HepG2 (cell line): ENCODE data around the gene SLC9A1. TPM values are rescaled to one million over a fixed set of nuclear protein-coding genes. Genes with fewer than 3 reads are reported as not detected.

Experiments
- ATAC-seq: fragments of 200-7000 bp; cut with Tn5 transposase; 3 replicates; pipeline ENCODE4 v1.9.1; 2020; ENCODE audit warnings: mild to moderate bottlenecking, moderate library complexity
- BruUV-seq: library from RNA; stranded (reverse); fragments of 400-500 nt; replicated peaks from 2 replicates; lab custom pipeline; 2021; lab: Mats Ljungman, UMichigan
- CTCF ChIA-PET: fragments of 300-600 bp; formaldehyde crosslinking; extraction: SDS; loops from one replicate; lab custom pipeline; 2021; ENCODE audit warnings: low total read pairs, inconsistent platforms, low intra/inter-chr PET ratio; lab: Yijun Ruan, JAX
- POLR2A ChIA-PET: fragments of 350-600 bp; sonication (Branson Sonifier 250); formaldehyde crosslinking; loops from one replicate; lab custom pipeline; 2020; ENCODE audit warnings: antibody characterized with exemption, inconsistent platforms; lab: Yijun Ruan, JAX
- DNase-seq: peaks from one replicate; pipeline ENCODE4 v3.0.0-alpha.2; 2015; ENCODE audit warnings: low spot score
- FAIRE-seq: peaks from 3 replicates; lab custom pipeline; 2011; peaks lifted over from hg19 to GRCh38; lab: Jason Lieb, UNC
- H2AFZ ChIP-seq: one replicate; pipeline ENCODE4 v1.6.1; 2011; ENCODE audit warnings: low read length, inconsistent platforms
- H3K27ac ChIP-seq: fragments of 300-600 bp; 3 replicates; pipeline ENCODE4 v1.8.0; 2011; ENCODE audit warnings: mixed run types, mild to moderate bottlenecking, mixed read lengths, low read length, inconsistent platforms; ENCODE audit not compliant: insufficient read depth; ENCODE audit errors: extremely low read length
- H3K27me3 ChIP-seq, 2 experiments: fragments of 200-600 bp in 1 of 2; 2 replicates in 1 of 2; 3 replicates in 1 of 2; pipeline versions ENCODE4 v1.6.0 to v1.8.0; 2011; ENCODE audit warnings: low read length in 2 of 2, mild to moderate bottlenecking in 2 of 2, moderate library complexity in 2 of 2, inconsistent platforms in 1 of 2; ENCODE audit not compliant: insufficient read depth in 2 of 2, control insufficient read depth in 1 of 2
- H3K36me3 ChIP-seq, 2 experiments: fragments of 200-600 bp in 1 of 2; replicated peaks in 1 of 2; 2 replicates in 1 of 2; 3 replicates in 1 of 2; pipeline versions ENCODE4 v1.5.1 to v1.8.0; 2011; ENCODE audit warnings: low read length in 2 of 2, inconsistent platforms in 1 of 2; ENCODE audit not compliant: insufficient read depth in 2 of 2, control insufficient read depth in 1 of 2
- H3K4me1 ChIP-seq: 2 replicates; pipeline ENCODE4 v1.5.1; 2012; ENCODE audit warnings: low read length, inconsistent platforms; ENCODE audit not compliant: insufficient read depth
- H3K4me2 ChIP-seq: 2 replicates; pipeline ENCODE4 v1.6.0; 2011; ENCODE audit warnings: low read depth, low read length, inconsistent platforms
- H3K4me3 ChIP-seq, 3 experiments: fragments of 200-600 bp in 1 of 3; sonication (generic), shearing (Covaris generic) in 1 of 3; replicated peaks in 1 of 3; 2 replicates each; pipeline ENCODE4 v1.5.1; 2011 to 2016; ENCODE audit warnings: low read length in 3 of 3, inconsistent platforms in 2 of 3, low read depth in 2 of 3, mild to moderate bottlenecking in 2 of 3, control low read depth in 1 of 3, mixed read lengths in 1 of 3; ENCODE audit not compliant: insufficient read depth in 1 of 3
- H3K79me2 ChIP-seq: one replicate; pipeline ENCODE4 v1.6.1; 2011; ENCODE audit warnings: low read length, inconsistent platforms; ENCODE audit not compliant: insufficient read depth
- H3K9ac ChIP-seq: 2 replicates; pipeline ENCODE4 v1.6.0; 2011; ENCODE audit warnings: mild to moderate bottlenecking, low read depth, low read length, inconsistent platforms; ENCODE audit not compliant: insufficient read depth
- H3K9me3 ChIP-seq: 2 replicates; pipeline ENCODE4 v1.5.1; 2012; ENCODE audit warnings: mild to moderate bottlenecking, low read length
- H4K20me1 ChIP-seq: 2 replicates; pipeline ENCODE4 v1.6.0; 2011; ENCODE audit warnings: inconsistent platforms, mild to moderate bottlenecking, low read length, moderate library complexity; ENCODE audit not compliant: insufficient read depth
- ARNTL ChIP-seq: sonication (generic); formaldehyde crosslinking; IDR thresholded peaks from 2 replicates; pipeline ENCODE4 v1.4.0; 2020; ENCODE audit warnings: mild to moderate bottlenecking, missing genetic modification reagents
- BORCS8-MEF2B ChIP-seq: sonication (generic); formaldehyde crosslinking; IDR thresholded peaks from 2 replicates; pipeline ENCODE4 v1.8.0; 2022; ENCODE audit warnings: mild to moderate bottlenecking, missing genetic modification reagents
- HNRNPL ChIP-seq: fragments of 200-400 bp; formaldehyde crosslinking; IDR thresholded peaks from 2 replicates; pipeline ENCODE4 v1.6.1; 2017; ENCODE audit warnings: mild to moderate bottlenecking, low read depth, low read length
- MTA1 ChIP-seq: sonication (generic); formaldehyde crosslinking; IDR thresholded peaks from 2 replicates; pipeline ENCODE4 v1.4.0; 2020; ENCODE audit warnings: missing genetic modification reagents, mild to moderate bottlenecking, borderline replicate concordance
- PHB2 ChIP-seq: fragments of 450-650 bp; IDR thresholded peaks from 2 replicates; pipeline ENCODE4 v1.6.1; 2018; ENCODE audit not compliant: partially characterized antibody
- ZMYM3 ChIP-seq: sonication (generic); formaldehyde crosslinking; IDR thresholded peaks from 2 replicates; pipeline ENCODE4 v1.5.1; 2020; ENCODE audit warnings: mild to moderate bottlenecking, missing genetic modification reagents
- ZNF605 ChIP-seq: sonication (generic); formaldehyde crosslinking; IDR thresholded peaks from 2 replicates; pipeline ENCODE4 v1.8.0; 2022; ENCODE audit warnings: mild to moderate bottlenecking, missing genetic modification reagents
- ZNF672 ChIP-seq: sonication (generic); formaldehyde crosslinking; IDR thresholded peaks from 2 replicates; pipeline ENCODE4 v1.8.1; 2022; ENCODE audit warnings: missing genetic modification reagents
- WGBS: methylation state at CpG from one replicate; pipeline ENCODE4 v1.1.6; 2017; ENCODE audit warnings: low lambda C conversion rate; 5-methylcytosine and 5-hydroxymethylcytosine counted together
- in situ Hi-C: cut with HindIII; loops from 2 replicates; pipeline ENCODE4 v1.10.0; 2017; ENCODE audit warnings: low pct_unique_long_range_greater_than_20kb; ENCODE audit not compliant: extremely low pct_ligation_motif_present
- intact Hi-C: fragments of 100-400 bp; cut with micrococcal nuclease; formaldehyde crosslinking; loops from one replicate; pipeline ENCODE4 v1.10.0; 2022; ENCODE audit not compliant: unreplicated experiment
- polyA plus RNA-seq, 8 experiments: library from polyadenylated mRNA; depleted of rRNA in 3 of 8; stranded (reverse) in 7 of 8; unstranded in 1 of 8; fragments of >200 nt; fragmentation: Illumina TruSeq in 4 of 8; extraction: Trizol in 4 of 8; gene quantifications; 2 replicates each; pipeline versions ENCODE4 v1.2.1 to v1.2.3, GENCODE V29; 2011 to 2016; ENCODE audit warnings: low read depth in 4 of 8, missing spikeins in 1 of 8, mixed read lengths in 1 of 8; ENCODE audit not compliant: insufficient read depth in 1 of 8
- total RNA-seq, 5 experiments: library from RNA; depleted of rRNA; stranded (reverse); fragments of >200 nt; fragmentation: Illumina TruSeq; extraction: Trizol; gene quantifications; 2 replicates each; pipeline ENCODE4 v1.2.3, GENCODE V29; 2016; ENCODE audit warnings: low read depth in 1 of 5
- TF ChIP-seq, protein P1 (sequence below): sonication (generic); formaldehyde crosslinking; IDR thresholded peaks from 2 replicates; pipeline ENCODE4 v1.5.0; 2020; ENCODE audit warnings: missing genetic modification reagents
- TF ChIP-seq, protein P2 (sequence below): sonication (generic); formaldehyde crosslinking; IDR thresholded peaks from 2 replicates; pipeline ENCODE4 v1.5.0; 2020; ENCODE audit warnings: mild to moderate bottlenecking, missing genetic modification reagents, borderline replicate concordance
- TF ChIP-seq, protein P3 (sequence below): sonication (generic); formaldehyde crosslinking; IDR thresholded peaks from 2 replicates; pipeline ENCODE4 v1.5.0; 2020; ENCODE audit warnings: mild to moderate bottlenecking, missing genetic modification reagents, moderate library complexity
- TF ChIP-seq, protein P4 (sequence below): IDR thresholded peaks from 2 replicates; pipeline ENCODE4 v1.6.1; 2016; ENCODE audit warnings: low read depth, borderline replicate concordance
- TF ChIP-seq, protein P5 (sequence below): sonication (generic); formaldehyde crosslinking; IDR thresholded peaks from 2 replicates; pipeline ENCODE4 v1.4.0; 2020; ENCODE audit warnings: missing genetic modification reagents, borderline replicate concordance

SLC9A1 gene
- total and polyA plus RNA-seq, 2 of the 13 experiments (the other 11 are each of a cell fraction or from before 2014, with no cell fraction given) = 1.4 to 2.9 TPM

DNA sequence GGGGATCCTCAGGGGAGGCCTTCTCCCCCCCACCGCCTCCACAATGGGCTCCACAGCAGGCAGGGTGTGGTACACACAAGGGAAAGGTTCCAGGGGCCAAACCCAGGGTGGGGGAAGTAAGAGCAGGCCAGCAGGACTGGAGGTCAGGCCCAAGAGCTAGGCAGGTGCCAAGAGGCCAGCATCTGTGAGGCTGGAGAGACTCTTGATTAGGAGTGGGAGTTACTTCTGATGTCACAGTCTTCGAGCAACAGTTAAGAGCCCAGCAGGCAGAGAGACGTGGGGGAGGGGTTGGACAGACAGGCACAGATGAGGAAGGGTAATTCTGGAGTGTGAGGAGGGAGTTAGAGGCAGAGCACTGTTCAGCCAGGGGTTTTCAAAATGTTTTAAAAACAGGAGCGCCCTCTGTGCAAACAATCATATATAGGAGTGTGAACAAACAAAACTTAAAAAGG is 55.8 kb downstream of the SLC9A1 start:
- ATAC-seq (peak; percentile 34), DNase-seq (peak; percentile 9), FAIRE-seq (no peak)
- peak overlapping the region; percentile 64 for H3K4me2 ChIP-seq
- no peaks in the 10 kb centered on the region for H3K36me3 ChIP-seq
- peaks cover 0 to 11% of the 10 kb centered on the region in 2 experiments; a peak in 2 of 5 replicates for H3K27me3 ChIP-seq
- intact Hi-C loops (loop anchor here (10.0 kb wide), 1 partner anchor 134 kb away; the partner anchor contains the start of gene KDF1), in situ Hi-C loops (loop anchor here (5.0 kb wide), 2 partner anchors 52 to 132 kb away; no protein-coding TSS in a partner anchor)
- H3K9me3 ChIP-seq = no peaks in the 10 kb centered on the region
- no peak overlapping the region for H3K27ac ChIP-seq
- BruUV-seq = no TSS peak
- H2AFZ ChIP-seq = no peak overlapping the region
- POLR2A ChIA-PET = interaction anchor here (1.1 to 1.6 kb wide), 5 partner anchors 37 to 56 kb away, joined by 3 to 5 read pairs (median 4); partner anchors contain the start of gene SLC9A1
- CTCF ChIA-PET = interaction anchor here (1.5 kb wide), 1 partner anchor 55 kb away, joined by 4 read pairs; no protein-coding TSS in a partner anchor
- H3K9ac ChIP-seq = peak overlapping the region; percentile 5; the same call in 1 of the 2 replicates
- no peaks in the 10 kb centered on the region for H4K20me1 ChIP-seq
- H3K79me2 ChIP-seq = no peaks in the 10 kb centered on the region
- peak overlapping the region; percentile 13 to 43 (median 16); a peak in 3 of 6 replicates for H3K4me3 ChIP-seq
- peaks cover 29% of the 10 kb centered on the region for H3K4me1 ChIP-seq
- 0% methylated on average over 4 of the region's 4 CpGs for WGBS
- 0 out of 2 replicates have a peak, but pooled peaks have one; percentile 35 for TF ChIP-seq MTA1 (CRISPR knock-in tag)
- TF ChIP-seq ZMYM3 = no peak
- TF ChIP-seq, protein P1, sequence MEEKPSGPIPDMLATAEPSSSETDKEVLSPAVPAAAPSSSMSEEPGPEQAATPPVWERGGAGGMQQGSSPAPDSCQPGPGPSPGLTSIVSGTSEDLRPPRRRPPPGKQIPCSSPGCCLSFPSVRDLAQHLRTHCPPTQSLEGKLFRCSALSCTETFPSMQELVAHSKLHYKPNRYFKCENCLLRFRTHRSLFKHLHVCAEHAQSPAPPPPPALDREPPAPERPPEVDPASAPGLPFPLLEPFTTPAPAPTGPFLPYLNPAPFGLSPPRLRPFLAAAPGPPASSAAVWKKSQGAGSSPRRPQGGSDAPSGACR (CRISPR knock-in tag) = 0 out of 2 replicates have a peak, but pooled peaks have one; percentile 35
- TF ChIP-seq ZNF672 (CRISPR knock-in tag) = no peak
- TF ChIP-seq ZNF605 (CRISPR knock-in tag) = no peak
- TF ChIP-seq PHB2 = no peak
- TF ChIP-seq ARNTL (CRISPR knock-in tag) = no peak
- TF ChIP-seq, protein P2, sequence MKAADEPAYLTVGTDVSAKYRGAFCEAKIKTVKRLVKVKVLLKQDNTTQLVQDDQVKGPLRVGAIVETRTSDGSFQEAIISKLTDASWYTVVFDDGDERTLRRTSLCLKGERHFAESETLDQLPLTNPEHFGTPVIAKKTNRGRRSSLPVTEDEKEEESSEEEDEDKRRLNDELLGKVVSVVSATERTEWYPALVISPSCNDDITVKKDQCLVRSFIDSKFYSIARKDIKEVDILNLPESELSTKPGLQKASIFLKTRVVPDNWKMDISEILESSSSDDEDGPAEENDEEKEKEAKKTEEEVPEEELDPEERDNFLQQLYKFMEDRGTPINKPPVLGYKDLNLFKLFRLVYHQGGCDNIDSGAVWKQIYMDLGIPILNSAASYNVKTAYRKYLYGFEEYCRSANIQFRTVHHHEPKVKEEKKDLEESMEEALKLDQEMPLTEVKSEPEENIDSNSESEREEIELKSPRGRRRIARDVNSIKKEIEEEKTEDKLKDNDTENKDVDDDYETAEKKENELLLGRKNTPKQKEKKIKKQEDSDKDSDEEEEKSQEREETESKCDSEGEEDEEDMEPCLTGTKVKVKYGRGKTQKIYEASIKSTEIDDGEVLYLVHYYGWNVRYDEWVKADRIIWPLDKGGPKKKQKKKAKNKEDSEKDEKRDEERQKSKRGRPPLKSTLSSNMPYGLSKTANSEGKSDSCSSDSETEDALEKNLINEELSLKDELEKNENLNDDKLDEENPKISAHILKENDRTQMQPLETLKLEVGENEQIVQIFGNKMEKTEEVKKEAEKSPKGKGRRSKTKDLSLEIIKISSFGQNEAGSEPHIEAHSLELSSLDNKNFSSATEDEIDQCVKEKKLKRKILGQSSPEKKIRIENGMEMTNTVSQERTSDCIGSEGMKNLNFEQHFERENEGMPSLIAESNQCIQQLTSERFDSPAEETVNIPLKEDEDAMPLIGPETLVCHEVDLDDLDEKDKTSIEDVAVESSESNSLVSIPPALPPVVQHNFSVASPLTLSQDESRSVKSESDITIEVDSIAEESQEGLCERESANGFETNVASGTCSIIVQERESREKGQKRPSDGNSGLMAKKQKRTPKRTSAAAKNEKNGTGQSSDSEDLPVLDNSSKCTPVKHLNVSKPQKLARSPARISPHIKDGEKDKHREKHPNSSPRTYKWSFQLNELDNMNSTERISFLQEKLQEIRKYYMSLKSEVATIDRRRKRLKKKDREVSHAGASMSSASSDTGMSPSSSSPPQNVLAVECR (CRISPR knock-in tag) = peak; percentile 45; the same call in 1 of the 2 replicates
- no peak for TF ChIP-seq BORCS8-MEF2B
- TF ChIP-seq HNRNPL = no peak
- TF ChIP-seq, protein P3, sequence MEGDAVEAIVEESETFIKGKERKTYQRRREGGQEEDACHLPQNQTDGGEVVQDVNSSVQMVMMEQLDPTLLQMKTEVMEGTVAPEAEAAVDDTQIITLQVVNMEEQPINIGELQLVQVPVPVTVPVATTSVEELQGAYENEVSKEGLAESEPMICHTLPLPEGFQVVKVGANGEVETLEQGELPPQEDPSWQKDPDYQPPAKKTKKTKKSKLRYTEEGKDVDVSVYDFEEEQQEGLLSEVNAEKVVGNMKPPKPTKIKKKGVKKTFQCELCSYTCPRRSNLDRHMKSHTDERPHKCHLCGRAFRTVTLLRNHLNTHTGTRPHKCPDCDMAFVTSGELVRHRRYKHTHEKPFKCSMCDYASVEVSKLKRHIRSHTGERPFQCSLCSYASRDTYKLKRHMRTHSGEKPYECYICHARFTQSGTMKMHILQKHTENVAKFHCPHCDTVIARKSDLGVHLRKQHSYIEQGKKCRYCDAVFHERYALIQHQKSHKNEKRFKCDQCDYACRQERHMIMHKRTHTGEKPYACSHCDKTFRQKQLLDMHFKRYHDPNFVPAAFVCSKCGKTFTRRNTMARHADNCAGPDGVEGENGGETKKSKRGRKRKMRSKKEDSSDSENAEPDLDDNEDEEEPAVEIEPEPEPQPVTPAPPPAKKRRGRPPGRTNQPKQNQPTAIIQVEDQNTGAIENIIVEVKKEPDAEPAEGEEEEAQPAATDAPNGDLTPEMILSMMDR (CRISPR knock-in tag) = peak; percentile 21; the same call in 1 of the 2 replicates
- TF ChIP-seq, protein P4, sequence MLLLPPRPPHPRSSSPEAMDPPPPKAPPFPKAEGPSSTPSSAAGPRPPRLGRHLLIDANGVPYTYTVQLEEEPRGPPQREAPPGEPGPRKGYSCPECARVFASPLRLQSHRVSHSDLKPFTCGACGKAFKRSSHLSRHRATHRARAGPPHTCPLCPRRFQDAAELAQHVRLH (CRISPR knock-in tag) = peak; percentile 20; the same call in 1 of the 2 replicates
- TF ChIP-seq, protein P5, sequence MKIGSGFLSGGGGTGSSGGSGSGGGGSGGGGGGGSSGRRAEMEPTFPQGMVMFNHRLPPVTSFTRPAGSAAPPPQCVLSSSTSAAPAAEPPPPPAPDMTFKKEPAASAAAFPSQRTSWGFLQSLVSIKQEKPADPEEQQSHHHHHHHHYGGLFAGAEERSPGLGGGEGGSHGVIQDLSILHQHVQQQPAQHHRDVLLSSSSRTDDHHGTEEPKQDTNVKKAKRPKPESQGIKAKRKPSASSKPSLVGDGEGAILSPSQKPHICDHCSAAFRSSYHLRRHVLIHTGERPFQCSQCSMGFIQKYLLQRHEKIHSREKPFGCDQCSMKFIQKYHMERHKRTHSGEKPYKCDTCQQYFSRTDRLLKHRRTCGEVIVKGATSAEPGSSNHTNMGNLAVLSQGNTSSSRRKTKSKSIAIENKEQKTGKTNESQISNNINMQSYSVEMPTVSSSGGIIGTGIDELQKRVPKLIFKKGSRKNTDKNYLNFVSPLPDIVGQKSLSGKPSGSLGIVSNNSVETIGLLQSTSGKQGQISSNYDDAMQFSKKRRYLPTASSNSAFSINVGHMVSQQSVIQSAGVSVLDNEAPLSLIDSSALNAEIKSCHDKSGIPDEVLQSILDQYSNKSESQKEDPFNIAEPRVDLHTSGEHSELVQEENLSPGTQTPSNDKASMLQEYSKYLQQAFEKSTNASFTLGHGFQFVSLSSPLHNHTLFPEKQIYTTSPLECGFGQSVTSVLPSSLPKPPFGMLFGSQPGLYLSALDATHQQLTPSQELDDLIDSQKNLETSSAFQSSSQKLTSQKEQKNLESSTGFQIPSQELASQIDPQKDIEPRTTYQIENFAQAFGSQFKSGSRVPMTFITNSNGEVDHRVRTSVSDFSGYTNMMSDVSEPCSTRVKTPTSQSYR (CRISPR knock-in tag) = peak; percentile 73; the same call in 1 of the 2 replicates
